Measurements from ENCODE around the gene NCF4. TPM values are rescaled to one million over a fixed set of nuclear protein-coding genes. Genes with fewer than 3 reads are reported as not detected.

The NCF4 gene
- total RNA-seq, 1 donor from 2014 or later: not detected

DNA sequence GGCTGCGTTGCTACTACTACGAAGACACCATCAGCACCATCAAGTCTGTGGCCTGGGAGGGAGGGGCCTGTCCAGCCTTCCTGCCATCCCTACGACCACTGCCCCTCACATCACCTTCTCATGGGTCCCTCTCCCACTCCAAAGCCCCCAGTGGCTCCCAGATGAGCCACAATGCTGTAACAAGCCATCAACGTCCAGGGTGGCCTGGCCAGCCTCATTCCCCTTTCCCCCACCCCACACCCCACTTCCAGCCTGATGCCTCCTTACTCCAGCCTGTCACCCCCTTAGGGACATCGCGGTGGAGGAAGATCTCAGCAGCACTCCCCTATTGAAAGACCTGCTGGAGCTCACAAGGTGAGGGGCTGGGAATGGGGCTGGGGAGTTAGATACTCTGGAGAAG lies 14.9 kb downstream of the NCF4 start:
- H3K9me3 Mint-ChIP-seq: peaks cover 2% of the 10 kb centered on the region
- H3K27ac Mint-ChIP-seq (ENCODE audit: unreplicated experiment): no peak overlapping the region
- H3K4me1 Mint-ChIP-seq: no peaks in the 10 kb centered on the region
- no peaks in the 10 kb centered on the region for H3K36me3 Mint-ChIP-seq (ENCODE audit: low read depth)
- H3K27me3 Mint-ChIP-seq (ENCODE audit: low read depth): peaks cover 39% of the 10 kb centered on the region
- H3K4me3 Mint-ChIP-seq: no peak overlapping the region
- no peak for TF ChIP-seq CTCF (conservative IDR thresholded peaks at IDR 0.05)
- no peak for DNase-seq (ENCODE audit: low read depth, low spot score)

- H3K4me1 Mint-ChIP-seq: no peaks in the 10 kb centered on the region
- no peak for TF ChIP-seq CTCF (conservative IDR thresholded peaks at IDR 0.05)
- no peak for DNase-seq (ENCODE audit: low read depth, low spot score)
- no peak overlapping the region for H3K4me3 Mint-ChIP-seq
- H3K27ac Mint-ChIP-seq (ENCODE audit: unreplicated experiment): peak overlapping the region; percentile 24
- H3K27me3 Mint-ChIP-seq (ENCODE audit: low read depth): peaks cover 42% of the 10 kb centered on the region
- peaks cover 3% of the 10 kb centered on the region for H3K36me3 Mint-ChIP-seq (ENCODE audit: low read depth)
- peaks cover 9% of the 10 kb centered on the region for H3K9me3 Mint-ChIP-seq
Observed at GRCh38 chr22:36879775-36880174, 19.0 kb downstream of the NCF4 start.

DNA sequence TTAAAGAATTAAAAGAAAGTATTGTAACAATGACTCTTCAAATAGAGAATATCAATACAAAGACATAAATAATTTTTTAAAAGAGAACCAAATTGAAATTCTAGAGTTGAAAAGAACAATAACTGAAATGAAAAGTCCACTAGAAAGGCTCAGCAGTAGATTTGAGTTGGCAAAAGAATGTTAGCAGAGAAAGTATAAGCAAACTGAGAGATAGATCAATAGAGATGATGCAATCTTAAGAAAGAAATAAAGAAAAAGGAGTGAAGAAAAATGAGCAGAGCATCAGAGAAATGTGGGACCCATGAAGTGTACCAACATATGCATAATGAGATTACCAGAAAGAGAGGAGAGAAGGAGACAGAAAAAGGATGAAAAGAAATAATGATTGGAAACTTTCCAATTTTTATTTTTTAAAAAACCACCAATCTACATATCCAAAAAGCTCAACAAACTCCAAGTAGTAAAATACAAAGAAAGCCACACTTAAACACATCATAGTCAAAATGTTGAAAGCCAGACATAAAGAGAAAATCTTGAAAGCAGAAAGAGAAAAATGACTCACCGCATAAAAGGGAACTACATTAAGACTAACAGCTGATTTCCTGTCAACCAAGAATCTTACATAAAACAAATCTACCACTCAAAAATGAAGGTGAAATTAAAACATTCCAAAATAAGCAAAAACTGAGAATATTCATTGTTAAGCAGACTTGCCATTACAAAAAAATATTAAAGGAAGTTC lies 20.9 kb downstream of the NCF4 start:
- Mint-ChIP-seq H3K9me3 (peaks cover 9% of the 10 kb centered on the region), H3K4me3 (no peak overlapping the region), H3K27me3 (ENCODE audit: low read depth) (peaks cover 44% of the 10 kb centered on the region), H3K27ac (ENCODE audit: unreplicated experiment) (no peak overlapping the region), H3K4me1 (no peaks in the 10 kb centered on the region), H3K36me3 (ENCODE audit: low read depth) (peaks cover 3% of the 10 kb centered on the region)
- DNase-seq (ENCODE audit: low read depth, low spot score): no peak
- TF ChIP-seq CTCF (conservative IDR thresholded peaks at IDR 0.05): no peak

- no peak overlapping the region for H3K4me3 Mint-ChIP-seq
- peaks cover 9% of the 10 kb centered on the region for H3K9me3 Mint-ChIP-seq
- no peak overlapping the region for H3K27ac Mint-ChIP-seq (ENCODE audit: unreplicated experiment)
- TF ChIP-seq CTCF (conservative IDR thresholded peaks at IDR 0.05): no peak
- H3K27me3 Mint-ChIP-seq (ENCODE audit: low read depth): peaks cover 23% of the 10 kb centered on the region
- H3K36me3 Mint-ChIP-seq (ENCODE audit: low read depth): peaks cover 3% of the 10 kb centered on the region
- DNase-seq (ENCODE audit: low read depth, low spot score): no peak
- no peaks in the 10 kb centered on the region for H3K4me1 Mint-ChIP-seq
Observed at GRCh38 chr22:36884349-36885158, 23.7 kb downstream of the NCF4 start.

- Mint-ChIP-seq H3K27ac (ENCODE audit: unreplicated experiment) (no peak overlapping the region), H3K27me3 (ENCODE audit: low read depth) (peaks cover 20% of the 10 kb centered on the region), H3K4me1 (no peaks in the 10 kb centered on the region), H3K36me3 (ENCODE audit: low read depth) (peaks cover 3% of the 10 kb centered on the region), H3K4me3 (no peak overlapping the region), H3K9me3 (peaks cover 9% of the 10 kb centered on the region)
- no peak for TF ChIP-seq CTCF (conservative IDR thresholded peaks at IDR 0.05)
- no peak for DNase-seq (ENCODE audit: low read depth, low spot score)
Observed at GRCh38 chr22:36885474-36885873, 24.7 kb downstream of the NCF4 start.
